Activated CD4-positive, alpha-beta memory T cell treated with anti-CD3 and anti-CD28 coated beads, Interleukin-2, amount 10 ng/mL, durations not matched to agents 7 days and 5 days (primary cell): ENCODE measurements around the gene DAPK3. TPM values are rescaled to one million over a fixed set of nuclear protein-coding genes. Genes with fewer than 3 reads are reported as not detected.

Experiments
- CTCF ChIA-PET: fragments of 350-600 bp; sonication (Branson Sonifier 250); formaldehyde crosslinking; loops from one replicate; lab custom pipeline; 2021; ENCODE audit warnings: antibody characterized with exemption, inconsistent platforms; lab: Charles Lee
- POLR2A ChIA-PET: fragments of 350-600 bp; sonication (Branson Sonifier 250); formaldehyde crosslinking; loops from one replicate; lab custom pipeline; 2021; ENCODE audit warnings: antibody characterized with exemption; lab: Charles Lee
- DNase-seq: peaks from one replicate; pipeline ENCODE4 v3.0.0-alpha.2; 2020
- H3K27ac Mint-ChIP-seq: one replicate; pipeline ENCODE4 v1.8.0; 2021; ENCODE audit warnings: mild to moderate bottlenecking, mixed read lengths
- H3K27me3 Mint-ChIP-seq: one replicate; pipeline ENCODE4 v1.8.0; 2021; ENCODE audit warnings: mixed read lengths
- H3K36me3 Mint-ChIP-seq: one replicate; pipeline ENCODE4 v1.8.0; 2021; ENCODE audit warnings: low read depth, mixed read lengths
- H3K4me1 Mint-ChIP-seq: one replicate; pipeline ENCODE4 v1.8.0; 2021; ENCODE audit warnings: mixed read lengths
- H3K4me3 Mint-ChIP-seq: one replicate; pipeline ENCODE4 v1.8.0; 2021; ENCODE audit warnings: mild to moderate bottlenecking, mixed read lengths
- H3K9me3 Mint-ChIP-seq: one replicate; pipeline ENCODE4 v1.8.0; 2021; ENCODE audit warnings: mixed read lengths
- total RNA-seq, 2 experiments: library from RNA; stranded (reverse); gene quantifications; one replicate each; pipeline ENCODE4 v1.2.3, GENCODE V29; 2021

Gene DAPK3
- total RNA-seq, 2 experiments from 2014 or later: 41.3 to 42.7 TPM

DNA sequence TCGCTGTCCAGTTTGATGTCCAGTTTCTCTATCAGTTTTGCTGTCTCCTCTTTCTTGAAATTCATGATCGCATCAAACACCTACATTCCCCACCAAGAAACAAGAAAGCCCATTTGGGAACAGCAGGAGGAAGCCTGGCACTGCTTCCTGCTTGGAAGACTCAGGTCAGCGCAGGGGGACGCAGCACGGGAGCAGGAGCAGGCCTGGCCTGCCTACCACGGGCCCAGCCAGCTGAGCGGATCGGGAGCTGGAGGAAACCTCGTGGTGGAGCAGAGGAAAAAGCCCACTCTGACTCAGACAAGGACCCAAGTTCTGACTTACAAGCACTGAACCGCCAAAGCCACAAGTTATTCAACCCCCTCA, 10.5 kb upstream of the DAPK3 start:
- H3K9me3 Mint-ChIP-seq: no peaks in the 10 kb centered on the region
- ChIA-PET POLR2A (interaction anchor here (1.0 to 8.5 kb wide), 2 partner anchors 11 to 25 kb away, joined by 3 to 122 read pairs; partner anchors contain the start of gene DAPK3), CTCF (no interaction called here)
- H3K4me3 Mint-ChIP-seq: no peak overlapping the region
- no peak for DNase-seq
- H3K36me3 Mint-ChIP-seq: peaks cover 83% of the 10 kb centered on the region
- no peaks in the 10 kb centered on the region for H3K27me3 Mint-ChIP-seq
- H3K27ac Mint-ChIP-seq: no peak overlapping the region
- H3K4me1 Mint-ChIP-seq: peaks cover 55% of the 10 kb centered on the region

DNA sequence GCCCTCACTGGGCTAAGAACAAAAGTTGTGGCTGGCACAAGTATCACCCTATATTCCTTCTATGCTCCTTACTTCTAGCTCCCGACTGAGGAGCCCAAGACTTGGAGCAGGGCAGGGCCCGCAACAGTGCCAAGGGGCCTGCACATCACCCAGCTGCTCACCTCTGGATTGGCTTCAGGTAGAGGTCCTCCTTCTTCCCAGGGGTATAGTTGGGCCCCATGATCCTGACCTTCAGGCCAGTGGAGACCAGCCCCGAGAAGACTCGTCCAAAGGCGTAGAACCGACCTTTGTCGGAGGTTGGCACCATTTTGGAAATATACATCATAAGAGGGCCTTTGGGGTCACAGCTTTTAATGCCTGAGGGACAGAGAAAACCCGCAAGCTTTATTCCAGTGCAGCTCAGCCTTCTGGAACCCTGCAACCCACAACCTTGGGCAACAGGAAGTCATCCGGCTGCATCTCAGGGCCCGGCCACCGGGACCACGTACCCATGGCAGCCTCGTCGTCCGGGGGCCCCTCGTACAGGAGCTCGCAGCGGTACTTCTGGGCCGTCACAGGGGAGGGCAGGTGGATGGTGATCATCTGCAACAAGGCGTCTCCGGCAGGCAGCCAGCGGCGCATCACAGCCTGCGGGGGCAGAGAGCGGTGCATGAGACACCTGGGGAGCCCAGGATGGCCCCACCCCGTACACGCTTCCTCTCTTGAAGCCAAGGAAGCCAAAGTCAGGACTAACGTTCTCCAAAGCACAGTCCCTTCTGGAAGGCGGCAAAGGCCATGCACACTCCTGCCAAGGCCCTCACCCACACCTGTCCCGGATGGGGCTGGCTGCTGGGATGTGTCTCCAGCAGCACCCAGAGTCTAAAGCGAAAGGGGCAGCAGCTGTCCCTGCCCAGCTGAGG, 9.7 kb upstream of the DAPK3 start:
- peaks cover 54% of the 10 kb centered on the region for H3K4me1 Mint-ChIP-seq
- CTCF ChIA-PET: no interaction called here
- POLR2A ChIA-PET: interaction anchor here (1.0 to 8.5 kb wide), 2 partner anchors 10 to 26 kb away, joined by 3 to 122 read pairs; partner anchors contain the start of gene DAPK3
- no peaks in the 10 kb centered on the region for H3K9me3 Mint-ChIP-seq
- DNase-seq: no peak
- H3K27ac Mint-ChIP-seq: no peak overlapping the region
- H3K27me3 Mint-ChIP-seq: no peaks in the 10 kb centered on the region
- H3K4me3 Mint-ChIP-seq: no peak overlapping the region
- H3K36me3 Mint-ChIP-seq: peaks cover 90% of the 10 kb centered on the region

DNA sequence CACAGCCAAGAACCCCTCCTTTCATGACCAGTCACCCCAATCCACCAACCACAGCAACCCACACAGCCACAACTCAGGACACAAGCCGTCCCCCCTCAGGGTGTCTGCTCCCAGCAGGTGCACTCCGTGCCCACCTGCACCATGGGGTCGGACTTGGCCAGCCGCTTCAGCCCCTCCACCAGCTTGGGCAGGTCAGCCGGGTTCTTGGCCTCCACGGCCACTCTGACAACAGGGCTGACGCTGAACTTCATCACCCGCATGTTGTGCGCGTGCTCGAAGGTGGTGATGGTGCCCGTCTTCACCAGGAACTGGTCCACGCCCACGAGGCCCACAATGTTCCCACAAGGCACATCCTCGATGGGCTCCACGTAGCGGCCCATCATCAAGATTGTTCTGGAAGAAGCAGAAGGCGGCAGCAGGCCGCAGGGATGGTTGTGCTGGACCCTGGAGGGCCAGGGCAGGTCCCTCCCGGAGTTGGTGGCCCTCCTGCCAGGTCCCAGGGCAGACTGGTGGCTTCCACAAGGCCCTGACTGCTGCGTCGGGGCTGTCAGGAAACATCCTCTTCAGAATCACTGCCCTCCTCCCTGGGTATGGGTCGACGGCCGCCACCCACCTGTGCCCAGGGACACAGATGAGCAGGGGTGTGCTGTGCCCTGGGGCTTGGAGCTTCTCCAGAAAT, 8.9 kb upstream of the DAPK3 start:
- Mint-ChIP-seq H3K27me3 (no peaks in the 10 kb centered on the region), H3K9me3 (no peaks in the 10 kb centered on the region), H3K36me3 (peaks cover 90% of the 10 kb centered on the region), H3K27ac (no peak overlapping the region), H3K4me1 (peaks cover 54% of the 10 kb centered on the region), H3K4me3 (no peak overlapping the region)
- ChIA-PET CTCF (no interaction called here), POLR2A (interaction anchor here (0.8 to 8.5 kb wide), 2 partner anchors 10 kb away, joined by 3 to 122 read pairs; partner anchors contain the start of gene DAPK3)
- no peak for DNase-seq

DNA sequence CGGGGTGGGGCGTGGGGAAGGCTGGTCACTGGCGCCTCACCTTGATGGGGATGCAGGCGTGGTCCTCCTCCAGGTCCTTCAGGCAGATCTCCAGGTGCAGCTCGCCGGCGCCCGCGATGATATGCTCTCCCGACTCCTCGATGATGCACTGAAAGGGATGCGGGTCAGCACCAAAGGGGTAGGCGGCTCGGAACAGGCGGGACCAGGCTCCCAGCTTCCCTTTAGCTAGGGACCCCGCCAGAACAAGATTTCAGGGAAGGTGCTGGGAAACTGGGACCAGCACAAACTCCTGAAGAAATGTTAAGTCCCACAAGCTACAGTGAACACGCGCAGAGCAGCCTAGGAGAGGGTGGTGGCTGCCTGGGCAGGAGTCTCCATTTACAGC, 8.4 kb upstream of the DAPK3 start:
- Mint-ChIP-seq H3K36me3 (peaks cover 85% of the 10 kb centered on the region), H3K9me3 (no peaks in the 10 kb centered on the region), H3K4me1 (peaks cover 53% of the 10 kb centered on the region), H3K27ac (no peak overlapping the region), H3K27me3 (no peaks in the 10 kb centered on the region), H3K4me3 (no peak overlapping the region)
- POLR2A ChIA-PET: interaction anchor here (0.8 to 8.5 kb wide), 2 partner anchors 9 to 11 kb away, joined by 3 to 122 read pairs; partner anchors contain the start of gene DAPK3
- no peak for DNase-seq
- CTCF ChIA-PET: no interaction called here

DNA sequence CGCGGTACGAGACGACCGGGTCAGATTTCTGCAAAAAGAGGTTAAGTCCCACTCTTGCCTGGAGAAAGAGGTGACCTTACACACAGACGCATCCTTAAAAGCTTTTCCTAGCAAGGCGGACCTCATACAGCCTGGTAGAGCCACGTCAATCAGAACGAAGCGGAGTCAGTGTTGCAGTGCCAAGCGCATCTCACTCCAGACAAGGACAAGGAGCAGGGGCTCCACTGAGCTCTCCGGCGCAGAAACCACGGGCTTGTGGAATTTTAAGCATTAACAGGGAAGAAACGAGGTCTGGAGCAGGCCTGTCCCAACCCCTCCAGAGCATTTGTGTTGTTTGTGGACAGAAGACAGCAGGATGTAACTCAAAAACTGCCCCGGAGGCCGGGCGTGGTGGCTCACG, 7.2 kb upstream of the DAPK3 start:
- H3K9me3 Mint-ChIP-seq: no peaks in the 10 kb centered on the region
- H3K36me3 Mint-ChIP-seq: peaks cover 74% of the 10 kb centered on the region
- H3K4me3 Mint-ChIP-seq: no peak overlapping the region
- H3K27me3 Mint-ChIP-seq: no peaks in the 10 kb centered on the region
- no peak for DNase-seq
- ChIA-PET POLR2A (interaction anchor here (8.5 kb wide), 1 partner anchor 8 kb away, joined by 122 read pairs; the partner anchor contains the start of gene DAPK3), CTCF (no interaction called here)
- H3K4me1 Mint-ChIP-seq: peaks cover 41% of the 10 kb centered on the region
- H3K27ac Mint-ChIP-seq: no peak overlapping the region

DNA sequence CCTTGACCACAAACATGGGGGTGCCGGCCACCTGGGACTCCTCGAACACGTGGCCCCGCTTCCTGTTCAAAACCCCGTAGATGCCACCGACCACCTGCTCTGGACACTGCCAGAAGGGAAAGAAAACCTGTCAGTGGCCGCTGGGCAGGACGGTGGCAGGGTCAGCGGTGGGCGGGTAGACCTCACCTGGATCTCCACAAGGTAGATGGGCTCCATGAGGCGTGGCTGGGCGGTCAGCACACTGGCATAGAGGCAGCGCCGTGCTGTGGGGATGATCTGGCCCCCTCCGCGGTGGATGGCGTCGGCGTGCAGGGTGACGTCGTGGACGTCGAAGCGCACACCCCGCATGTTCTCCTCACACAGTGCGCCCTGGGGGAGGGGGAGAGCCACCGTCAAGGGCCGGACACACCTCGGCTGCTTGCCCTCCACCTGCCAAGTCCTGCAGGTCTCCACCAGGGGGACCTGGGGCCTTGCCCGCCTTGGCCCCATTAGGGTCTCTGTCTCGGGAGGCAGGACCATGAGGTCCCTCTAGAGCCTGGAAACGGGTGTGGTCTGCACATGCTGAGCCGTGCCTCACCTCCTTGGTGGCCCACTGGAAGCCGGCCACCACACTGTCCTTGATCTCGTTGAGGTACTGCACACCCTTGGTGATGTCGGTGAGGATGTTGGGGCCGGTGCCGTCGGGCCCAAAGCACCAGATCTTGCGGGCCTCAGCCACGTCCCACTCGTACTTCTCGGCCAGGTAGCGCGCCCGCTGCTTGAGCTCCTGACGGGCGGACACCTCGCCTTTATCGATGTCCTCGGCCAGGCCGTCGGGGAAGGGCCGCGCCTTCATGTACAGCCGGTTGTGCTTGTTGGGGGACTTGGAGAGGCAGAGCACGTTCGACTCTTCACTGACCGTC, 6.6 kb upstream of the DAPK3 start:
- peaks cover 35% of the 10 kb centered on the region for H3K4me1 Mint-ChIP-seq
- peaks cover 70% of the 10 kb centered on the region for H3K36me3 Mint-ChIP-seq
- no peak overlapping the region for H3K4me3 Mint-ChIP-seq
- H3K27ac Mint-ChIP-seq: no peak overlapping the region
- H3K27me3 Mint-ChIP-seq: no peaks in the 10 kb centered on the region
- ChIA-PET POLR2A (interaction anchor here (0.9 to 2.9 kb wide), 2 partner anchors 7 to 10 kb away, joined by 7 to 25 read pairs; partner anchors contain the start of gene EEF2), CTCF (no interaction called here)
- no peak for DNase-seq
- no peaks in the 10 kb centered on the region for H3K9me3 Mint-ChIP-seq

DNA sequence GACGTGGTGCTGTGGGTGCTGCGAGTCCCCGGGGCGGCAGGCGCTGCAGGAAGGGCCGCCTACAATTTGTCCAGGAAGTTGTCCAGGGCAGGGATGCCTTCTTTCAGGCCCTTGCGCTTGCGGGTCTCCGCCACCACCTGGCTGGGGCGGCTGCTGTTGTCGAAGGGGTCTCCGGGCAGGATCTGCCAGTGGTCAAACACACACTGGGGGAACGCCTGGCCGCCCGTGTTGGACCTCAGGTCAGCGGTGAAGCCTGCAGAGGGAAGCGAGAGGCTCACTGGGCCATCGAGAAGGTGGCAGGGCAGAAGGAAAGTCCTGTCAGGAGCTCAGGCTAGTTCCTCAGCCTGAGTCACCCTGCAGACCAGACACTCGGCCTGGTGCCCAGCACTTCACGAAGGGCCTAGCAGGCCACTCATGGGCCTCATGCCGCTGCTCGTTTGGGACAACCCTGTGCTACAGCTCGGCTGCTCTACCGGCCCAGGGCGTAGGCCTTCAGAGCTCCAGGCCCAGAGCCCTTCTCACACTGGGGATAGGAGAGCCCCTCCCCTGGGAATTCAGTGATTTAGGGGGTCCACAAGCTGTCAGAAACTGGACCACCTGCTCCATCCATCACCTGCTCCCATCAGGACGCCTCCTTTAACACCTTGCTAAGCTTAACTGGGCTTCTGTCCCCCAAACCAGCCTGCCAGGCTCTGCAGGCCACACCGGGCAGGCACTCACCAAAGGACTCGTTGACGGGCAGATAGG, 5.8 kb upstream of the DAPK3 start:
- ChIA-PET POLR2A (interaction anchor here (0.9 to 2.9 kb wide), 2 partner anchors 8 to 11 kb away, joined by 7 to 25 read pairs; partner anchors contain the start of gene EEF2), CTCF (no interaction called here)
- H3K4me1 Mint-ChIP-seq: peaks cover 27% of the 10 kb centered on the region
- no peak overlapping the region for H3K4me3 Mint-ChIP-seq
- DNase-seq: no peak
- no peak overlapping the region for H3K27ac Mint-ChIP-seq
- H3K9me3 Mint-ChIP-seq: no peaks in the 10 kb centered on the region
- H3K36me3 Mint-ChIP-seq: peaks cover 62% of the 10 kb centered on the region
- no peaks in the 10 kb centered on the region for H3K27me3 Mint-ChIP-seq

DNA sequence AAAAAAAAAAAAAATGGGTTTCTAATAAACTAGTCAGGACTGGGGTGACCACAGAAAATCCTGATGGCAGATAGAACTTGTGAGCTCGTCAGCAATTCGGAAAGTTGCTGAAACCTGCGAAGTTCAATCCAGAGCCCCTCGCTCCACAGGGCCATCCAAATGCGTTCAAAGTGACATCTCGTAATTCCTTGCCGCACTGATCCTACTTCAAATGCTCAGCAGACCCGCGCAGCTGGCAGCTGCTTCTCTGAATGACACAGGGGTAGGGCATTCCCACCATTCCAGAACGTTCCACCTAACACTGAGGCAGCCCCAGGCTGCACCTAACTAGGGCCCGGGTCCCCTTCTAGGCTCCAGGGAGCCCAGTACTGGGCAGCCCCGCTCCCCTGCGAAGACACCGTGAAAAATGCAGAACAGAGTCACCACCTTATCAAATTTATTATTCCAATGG, 4.8 kb upstream of the DAPK3 start:
- DNase-seq: no peak
- POLR2A ChIA-PET: interaction anchor here (0.8 to 2.9 kb wide), 3 partner anchors 9 to 32 kb away, joined by 3 to 25 read pairs (median 3); partner anchors contain the start of genes EEF2 and PIAS4
- H3K4me1 Mint-ChIP-seq: peaks cover 25% of the 10 kb centered on the region
- peaks cover 52% of the 10 kb centered on the region for H3K36me3 Mint-ChIP-seq
- no peaks in the 10 kb centered on the region for H3K9me3 Mint-ChIP-seq
- H3K27me3 Mint-ChIP-seq: no peaks in the 10 kb centered on the region
- CTCF ChIA-PET: interaction anchor here (0.7 to 0.8 kb wide), 2 partner anchors 10 to 270 kb away, joined by 3 to 4 read pairs; partner anchors contain the start of gene EEF2
- no peak overlapping the region for H3K27ac Mint-ChIP-seq
- H3K4me3 Mint-ChIP-seq: no peak overlapping the region

DNA sequence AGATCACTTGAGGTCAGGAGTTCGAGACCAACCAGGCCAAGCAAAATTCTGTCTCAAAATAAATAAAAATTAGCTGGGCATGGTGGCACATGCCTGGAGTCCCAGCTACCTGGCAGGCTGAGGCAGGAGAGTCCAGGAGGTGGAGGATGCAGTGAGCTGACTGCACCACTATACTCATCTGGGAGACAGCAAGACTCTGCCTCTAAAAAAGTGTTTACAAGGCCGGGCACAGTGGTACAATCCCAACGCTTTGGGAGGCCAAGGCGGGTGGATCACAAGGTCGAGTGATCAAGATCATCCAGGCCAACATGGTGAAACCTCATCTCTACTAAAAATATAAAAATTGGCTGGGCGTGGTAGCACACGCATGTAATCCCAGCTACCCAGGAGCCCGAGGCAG, 4.2 kb upstream of the DAPK3 start:
- H3K27ac Mint-ChIP-seq: no peak overlapping the region
- ChIA-PET POLR2A (interaction anchor here (0.8 to 2.9 kb wide), 3 partner anchors 9 to 33 kb away, joined by 3 to 25 read pairs (median 3); partner anchors contain the start of genes EEF2 and PIAS4), CTCF (interaction anchor here (0.7 to 0.8 kb wide), 2 partner anchors 11 to 270 kb away, joined by 3 to 4 read pairs; partner anchors contain the start of gene EEF2)
- no peak for DNase-seq
- H3K27me3 Mint-ChIP-seq: no peaks in the 10 kb centered on the region
- H3K36me3 Mint-ChIP-seq: peaks cover 47% of the 10 kb centered on the region
- H3K9me3 Mint-ChIP-seq: no peaks in the 10 kb centered on the region
- H3K4me1 Mint-ChIP-seq: peaks cover 30% of the 10 kb centered on the region
- no peak overlapping the region for H3K4me3 Mint-ChIP-seq

DNA sequence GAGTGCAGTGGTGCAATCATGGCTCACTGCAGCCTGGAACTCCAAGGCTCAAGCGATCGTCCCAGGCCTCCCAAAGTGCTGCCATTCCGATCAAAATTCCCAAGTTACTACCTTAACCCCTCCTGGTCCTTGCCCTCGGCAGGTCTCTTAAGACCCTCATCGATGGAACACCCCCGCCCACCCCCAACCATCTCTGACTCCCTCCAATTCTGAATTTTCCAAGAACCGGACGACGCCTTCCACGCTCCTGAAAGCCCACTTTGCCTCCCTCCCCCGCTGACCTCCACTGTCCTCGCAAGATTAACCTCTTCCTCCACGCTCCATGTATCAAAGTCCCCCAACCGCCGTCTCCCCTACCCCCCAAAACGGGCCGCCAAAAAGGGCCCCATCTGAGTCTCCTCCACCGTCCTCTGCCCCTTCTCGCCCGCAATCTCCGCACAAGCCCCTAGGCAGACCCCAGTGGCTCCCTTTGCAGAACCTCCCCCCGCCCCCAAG, 539 bp downstream of the DAPK3 start:
- Mint-ChIP-seq H3K4me1 (peaks cover 29% of the 10 kb centered on the region), H3K36me3 (peaks cover 29% of the 10 kb centered on the region), H3K4me3 (peak overlapping the region; percentile 90), H3K27ac (peak overlapping the region; percentile 77), H3K27me3 (no peaks in the 10 kb centered on the region), H3K9me3 (no peaks in the 10 kb centered on the region)
- ChIA-PET CTCF (interaction anchor here (0.6 to 1.1 kb wide), 3 partner anchors 10 to 18 kb away, joined by 3 to 11 read pairs (median 6); partner anchors contain the start of gene EEF2), POLR2A (interaction anchor here (1.0 to 5.4 kb wide), 6 partner anchors 12 to 432 kb away, joined by 3 to 122 read pairs (median 5); partner anchors contain the start of genes CHAF1A, EEF2, MRPL54 and PIAS4)
- DNase-seq: no peak
